ENCODE results near the gene CAMTA1.

DNA sequence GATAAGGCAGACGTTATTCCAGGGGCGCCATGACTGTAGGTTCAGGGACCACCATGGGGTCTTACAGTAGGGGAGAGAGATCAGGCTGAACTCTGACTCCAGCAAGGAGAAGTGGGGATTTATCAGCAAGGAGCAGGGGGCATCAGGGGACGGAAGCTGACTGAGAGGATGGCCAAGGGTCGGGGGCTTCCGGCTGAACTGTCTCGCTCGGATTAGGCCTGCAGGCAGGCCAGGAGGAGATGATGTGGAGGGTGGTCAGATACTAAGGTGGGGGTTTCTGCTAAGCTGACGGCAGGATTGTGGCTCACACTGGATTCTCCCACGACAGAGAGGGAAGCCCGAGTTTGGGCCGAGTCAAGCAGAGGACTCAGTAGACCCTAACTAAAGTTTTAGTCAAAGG lies 798.9 kb downstream of the CAMTA1 start:
- no peak for TF ChIP-seq ZFP30 (CRISPR knock-in tag; IDR thresholded peaks at IDR 0.05)
- TF ChIP-seq, protein P1, sequence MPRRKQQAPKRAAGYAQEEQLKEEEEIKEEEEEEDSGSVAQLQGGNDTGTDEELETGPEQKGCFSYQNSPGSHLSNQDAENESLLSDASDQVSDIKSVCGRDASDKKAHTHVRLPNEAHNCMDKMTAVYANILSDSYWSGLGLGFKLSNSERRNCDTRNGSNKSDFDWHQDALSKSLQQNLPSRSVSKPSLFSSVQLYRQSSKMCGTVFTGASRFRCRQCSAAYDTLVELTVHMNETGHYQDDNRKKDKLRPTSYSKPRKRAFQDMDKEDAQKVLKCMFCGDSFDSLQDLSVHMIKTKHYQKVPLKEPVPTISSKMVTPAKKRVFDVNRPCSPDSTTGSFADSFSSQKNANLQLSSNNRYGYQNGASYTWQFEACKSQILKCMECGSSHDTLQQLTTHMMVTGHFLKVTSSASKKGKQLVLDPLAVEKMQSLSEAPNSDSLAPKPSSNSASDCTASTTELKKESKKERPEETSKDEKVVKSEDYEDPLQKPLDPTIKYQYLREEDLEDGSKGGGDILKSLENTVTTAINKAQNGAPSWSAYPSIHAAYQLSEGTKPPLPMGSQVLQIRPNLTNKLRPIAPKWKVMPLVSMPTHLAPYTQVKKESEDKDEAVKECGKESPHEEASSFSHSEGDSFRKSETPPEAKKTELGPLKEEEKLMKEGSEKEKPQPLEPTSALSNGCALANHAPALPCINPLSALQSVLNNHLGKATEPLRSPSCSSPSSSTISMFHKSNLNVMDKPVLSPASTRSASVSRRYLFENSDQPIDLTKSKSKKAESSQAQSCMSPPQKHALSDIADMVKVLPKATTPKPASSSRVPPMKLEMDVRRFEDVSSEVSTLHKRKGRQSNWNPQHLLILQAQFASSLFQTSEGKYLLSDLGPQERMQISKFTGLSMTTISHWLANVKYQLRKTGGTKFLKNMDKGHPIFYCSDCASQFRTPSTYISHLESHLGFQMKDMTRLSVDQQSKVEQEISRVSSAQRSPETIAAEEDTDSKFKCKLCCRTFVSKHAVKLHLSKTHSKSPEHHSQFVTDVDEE (CRISPR knock-in tag; IDR thresholded peaks at IDR 0.05): no peak
- no peak for TF ChIP-seq ISL1 (CRISPR knock-in tag; IDR thresholded peaks at IDR 0.05)
- TF ChIP-seq ZNF70 (CRISPR knock-in tag; IDR thresholded peaks at IDR 0.05): no peak
- TF ChIP-seq ARNTL (CRISPR knock-in tag; IDR thresholded peaks at IDR 0.05; ENCODE audit: borderline replicate concordance, low read depth): no peak
- TF ChIP-seq, protein P2, sequence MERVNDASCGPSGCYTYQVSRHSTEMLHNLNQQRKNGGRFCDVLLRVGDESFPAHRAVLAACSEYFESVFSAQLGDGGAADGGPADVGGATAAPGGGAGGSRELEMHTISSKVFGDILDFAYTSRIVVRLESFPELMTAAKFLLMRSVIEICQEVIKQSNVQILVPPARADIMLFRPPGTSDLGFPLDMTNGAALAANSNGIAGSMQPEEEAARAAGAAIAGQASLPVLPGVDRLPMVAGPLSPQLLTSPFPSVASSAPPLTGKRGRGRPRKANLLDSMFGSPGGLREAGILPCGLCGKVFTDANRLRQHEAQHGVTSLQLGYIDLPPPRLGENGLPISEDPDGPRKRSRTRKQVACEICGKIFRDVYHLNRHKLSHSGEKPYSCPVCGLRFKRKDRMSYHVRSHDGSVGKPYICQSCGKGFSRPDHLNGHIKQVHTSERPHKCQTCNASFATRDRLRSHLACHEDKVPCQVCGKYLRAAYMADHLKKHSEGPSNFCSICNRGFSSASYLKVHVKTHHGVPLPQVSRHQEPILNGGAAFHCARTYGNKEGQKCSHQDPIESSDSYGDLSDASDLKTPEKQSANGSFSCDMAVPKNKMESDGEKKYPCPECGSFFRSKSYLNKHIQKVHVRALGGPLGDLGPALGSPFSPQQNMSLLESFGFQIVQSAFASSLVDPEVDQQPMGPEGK (CRISPR knock-in tag; IDR thresholded peaks at IDR 0.05; ENCODE audit: borderline replicate concordance): no peak
